NOMO-1 (cell line): ENCODE results near the gene ZNF503.

ENCODE experiments used
- DNase-seq, 2 experiments: peaks; one replicate each; lab custom pipeline; 2025; ENCODE audit not compliant: unreplicated experiment in 2 of 2; lab: John Stamatoyannopoulos, UW

ZNF503 gene

GRCh38 chr10:75401569-75402485 is at the start of gene ZNF503:
ZNF503 (minus strand) TSS chr10:75401764; CDS start chr10:75401419, 345 bp downstream.
- DNase-seq: peak; percentile 97 to 98

GRCh38 chr10:75450644-75451640 is 49.4 kb upstream of the ZNF503 start:
- no peak for DNase-seq

- DNase-seq: no peak
These were observed 48.5 kb upstream of the ZNF503 start for GRCh38 chr10:75450075-75450445.

- DNase-seq: no peak
These were observed 48.0 kb upstream of the ZNF503 start for GRCh38 chr10:75449382-75450074.

- no peak for DNase-seq
These were observed 46.6 kb upstream of the ZNF503 start for GRCh38 chr10:75448166-75448565.

GRCh38 chr10:75446508-75446907 is 44.9 kb upstream of the ZNF503 start:
- no peak for DNase-seq

GRCh38 chr10:75444781-75445386 is 43.3 kb upstream of the ZNF503 start:
- DNase-seq: no peak

- no peak for DNase-seq
These were observed 41.8 kb upstream of the ZNF503 start for GRCh38 chr10:75443362-75443761.

GRCh38 chr10:75441682-75442081 is 40.1 kb upstream of the ZNF503 start:
- DNase-seq: no peak

- no peak for DNase-seq
These were observed 39.6 kb upstream of the ZNF503 start for GRCh38 chr10:75441196-75441595.

- DNase-seq: no peak
These were observed 38.8 kb upstream of the ZNF503 start for GRCh38 chr10:75440271-75440793.

- no peak for DNase-seq
These were observed 38.2 kb upstream of the ZNF503 start for GRCh38 chr10:75439811-75440210.

GRCh38 chr10:75438275-75438674 is 36.7 kb upstream of the ZNF503 start:
- no peak for DNase-seq

GRCh38 chr10:75437693-75438092 is 36.1 kb upstream of the ZNF503 start:
- no peak for DNase-seq

- no peak for DNase-seq
These were observed 35.3 kb upstream of the ZNF503 start for GRCh38 chr10:75436896-75437295.

- no peak for DNase-seq
These were observed 33.7 kb upstream of the ZNF503 start for GRCh38 chr10:75435291-75435690.

- peak; percentile 10 to 56 for DNase-seq
These were observed 32.7 kb upstream of the ZNF503 start for GRCh38 chr10:75434291-75434690.

GRCh38 chr10:75433216-75433615 is 31.7 kb upstream of the ZNF503 start:
- DNase-seq: no peak

GRCh38 chr10:75432763-75433162 is 31.2 kb upstream of the ZNF503 start:
- no peak for DNase-seq

GRCh38 chr10:75432176-75432575 is 30.6 kb upstream of the ZNF503 start:
- DNase-seq: no peak
